8988T (cell line): ENCODE results near the gene RNF169.
"Not testable (repeated sequence)": the region's sequence is repeated elsewhere in the genome, so short reads cannot be mapped to it uniquely, and the experiment has no call there.

Source experiments
- DNase-seq: peaks from one replicate; pipeline ENCODE4 v3.0.0; 2011

The RNF169 gene

DNA sequence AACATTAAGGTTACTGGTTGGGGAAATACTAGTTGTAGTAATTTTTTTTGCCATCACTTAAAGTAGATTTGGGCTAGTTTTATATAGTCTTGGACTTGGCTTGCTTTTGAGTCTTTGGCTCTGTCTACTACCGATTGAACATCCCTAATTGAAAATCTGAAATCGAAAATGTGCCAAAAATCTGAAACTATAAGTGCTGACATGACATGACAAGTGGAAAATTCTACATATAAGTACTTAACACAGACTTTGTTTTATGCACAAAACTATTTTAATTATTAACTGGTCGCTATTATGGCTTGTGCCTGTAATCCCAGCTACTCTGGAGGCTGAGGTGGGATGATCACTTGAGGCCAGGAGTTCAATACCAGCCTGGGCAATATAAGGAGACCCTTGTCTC lies 22.5 kb downstream of the RNF169 start:
- no peak for DNase-seq

GRCh38 chr11:74773476-74773875 lies 24.8 kb downstream of the RNF169 start:
- DNase-seq, result no peak

DNA sequence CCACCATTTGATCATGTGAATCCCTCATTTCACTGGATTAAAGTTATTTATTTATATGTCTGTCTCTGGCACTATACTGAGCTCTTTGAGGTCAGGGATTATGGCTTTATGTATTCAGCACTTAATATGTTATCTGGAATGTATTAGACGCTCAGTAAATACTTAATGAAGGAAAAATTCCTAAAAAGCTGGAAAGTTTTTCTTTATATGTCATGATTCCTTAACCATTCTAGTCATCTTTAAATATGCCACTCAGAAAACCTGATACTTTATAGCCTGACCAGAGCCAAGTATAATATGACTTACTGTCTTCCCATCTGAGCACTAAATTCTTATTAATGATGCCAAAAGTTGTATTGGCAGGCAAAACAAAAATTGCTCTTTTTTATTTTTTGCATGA lies 27.1 kb downstream of the RNF169 start:
- no peak for DNase-seq

DNA sequence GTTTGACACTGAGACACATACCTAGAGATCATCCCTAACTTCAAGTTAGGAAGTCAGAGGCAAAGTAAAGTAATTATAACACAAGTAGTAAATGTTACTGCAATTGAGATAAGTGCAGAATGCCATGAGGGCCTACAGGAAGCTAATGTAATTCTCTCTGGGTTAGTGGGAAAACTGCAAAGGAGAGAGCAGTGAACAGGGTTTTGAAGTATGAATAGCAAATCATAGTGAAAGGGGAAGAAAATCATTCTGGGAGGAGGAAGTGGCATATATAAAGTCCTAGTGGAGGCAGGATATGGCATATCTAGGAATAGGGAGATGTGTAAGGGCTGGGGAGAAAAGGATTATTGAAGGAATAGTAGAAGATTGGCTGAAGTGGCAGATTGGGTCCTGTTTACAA lies 27.9 kb downstream of the RNF169 start:
- DNase-seq, result no peak

GRCh38 chr11:74777038-74777437 lies 28.4 kb downstream of the RNF169 start:
- no peak for DNase-seq

DNA sequence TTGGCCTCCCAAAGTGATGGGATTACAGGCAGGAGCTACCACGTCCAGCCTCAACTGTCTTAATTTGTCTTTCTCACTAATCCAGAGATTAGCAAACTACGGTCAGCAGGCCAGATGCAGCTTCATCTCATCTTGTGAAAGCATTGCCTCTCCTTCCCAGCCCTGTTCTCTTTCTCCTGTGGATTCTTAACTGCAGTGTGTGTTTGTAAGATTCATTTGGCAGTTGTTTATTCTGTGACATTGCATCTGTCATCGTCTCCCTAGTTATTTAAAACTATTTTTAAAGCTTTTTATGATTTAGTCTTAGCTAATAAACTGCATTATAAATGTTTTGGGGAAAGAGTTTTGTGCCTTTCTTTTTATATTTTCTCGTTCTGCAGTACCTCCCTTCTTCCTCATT lies 29.2 kb downstream of the RNF169 start:
- DNase-seq, result no peak

GRCh38 chr11:74778581-74778980 lies 29.9 kb downstream of the RNF169 start:
- DNase-seq, result no peak

DNA sequence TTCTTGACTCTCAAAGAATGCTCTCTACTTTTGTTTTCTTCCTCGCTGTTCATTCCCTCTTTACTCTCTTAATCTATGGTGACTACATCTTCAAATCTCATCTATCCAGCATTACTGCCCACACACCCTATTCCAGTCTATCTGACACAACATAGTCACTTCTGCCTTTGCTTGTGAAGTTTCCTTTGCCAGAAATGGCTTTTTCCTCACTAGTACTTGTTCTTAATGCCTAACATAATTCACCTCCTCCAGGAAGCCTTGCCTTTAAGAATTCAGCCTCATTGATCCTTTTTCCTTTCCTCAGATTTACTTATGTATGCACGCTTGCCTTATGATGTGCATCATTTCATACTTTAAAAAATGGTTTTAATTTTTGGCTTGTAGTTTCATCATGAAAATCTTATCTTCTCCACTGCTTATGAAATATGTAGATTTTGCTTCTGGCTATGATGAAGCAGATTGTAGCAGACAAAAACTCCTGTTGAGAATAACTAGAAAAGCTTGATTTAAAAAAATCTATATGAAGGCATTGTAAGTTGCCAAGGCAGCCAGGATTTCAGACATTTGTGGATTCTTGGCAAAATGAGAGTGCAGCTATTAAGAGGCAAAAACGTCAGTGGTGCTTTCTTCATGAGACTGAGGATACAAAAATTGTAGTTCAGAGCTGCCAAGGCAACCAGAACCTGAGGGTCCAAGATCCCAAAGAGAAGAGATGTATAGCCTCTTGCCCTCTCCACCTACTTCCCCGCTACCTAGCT lies 31.8 kb downstream of the RNF169 start:
- no peak for DNase-seq

- no peak for DNase-seq
These were observed 34.7 kb downstream of the RNF169 start for GRCh38 chr11:74783241-74783871.

- no peak for DNase-seq
These were observed 35.6 kb downstream of the RNF169 start for GRCh38 chr11:74784234-74784633.

DNA sequence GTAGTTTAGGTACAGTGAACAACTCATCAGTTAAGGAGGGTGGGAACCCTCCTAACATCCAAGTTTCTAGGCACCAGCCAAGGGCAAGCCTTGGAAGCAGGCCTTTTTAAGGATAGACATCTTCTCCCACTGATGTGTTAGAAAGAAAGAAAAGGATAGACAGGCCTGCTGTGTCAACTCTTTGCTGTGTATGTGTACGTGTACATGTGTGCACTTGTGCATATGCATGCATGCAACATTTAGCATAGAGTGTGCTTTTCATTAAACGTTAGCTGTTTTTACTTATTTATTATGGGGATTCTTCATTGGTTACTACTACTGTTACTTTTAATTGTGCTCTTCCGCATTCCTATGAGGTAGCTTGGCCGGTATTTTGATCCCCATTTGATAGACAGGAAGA lies 36.1 kb downstream of the RNF169 start:
- DNase-seq, result no peak

DNA sequence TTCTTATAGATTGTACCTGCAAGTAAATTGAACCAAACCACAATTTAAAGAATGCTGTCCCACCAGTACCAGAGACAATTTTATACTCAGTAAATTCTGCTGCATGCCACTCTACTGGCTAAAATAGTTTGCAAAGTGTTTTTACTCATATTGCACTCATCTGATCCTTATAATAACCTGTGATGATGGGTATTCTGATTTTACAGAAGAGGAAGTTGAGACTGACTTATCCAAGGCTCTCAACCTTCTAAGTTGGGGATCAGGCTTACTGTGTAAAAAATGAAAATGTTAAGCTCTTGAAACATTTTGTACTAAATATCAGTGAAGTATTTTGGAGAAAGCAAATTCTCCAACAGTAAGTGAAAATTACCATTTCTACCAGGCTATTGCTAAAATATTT lies 37.9 kb downstream of the RNF169 start:
- no peak for DNase-seq

DNA sequence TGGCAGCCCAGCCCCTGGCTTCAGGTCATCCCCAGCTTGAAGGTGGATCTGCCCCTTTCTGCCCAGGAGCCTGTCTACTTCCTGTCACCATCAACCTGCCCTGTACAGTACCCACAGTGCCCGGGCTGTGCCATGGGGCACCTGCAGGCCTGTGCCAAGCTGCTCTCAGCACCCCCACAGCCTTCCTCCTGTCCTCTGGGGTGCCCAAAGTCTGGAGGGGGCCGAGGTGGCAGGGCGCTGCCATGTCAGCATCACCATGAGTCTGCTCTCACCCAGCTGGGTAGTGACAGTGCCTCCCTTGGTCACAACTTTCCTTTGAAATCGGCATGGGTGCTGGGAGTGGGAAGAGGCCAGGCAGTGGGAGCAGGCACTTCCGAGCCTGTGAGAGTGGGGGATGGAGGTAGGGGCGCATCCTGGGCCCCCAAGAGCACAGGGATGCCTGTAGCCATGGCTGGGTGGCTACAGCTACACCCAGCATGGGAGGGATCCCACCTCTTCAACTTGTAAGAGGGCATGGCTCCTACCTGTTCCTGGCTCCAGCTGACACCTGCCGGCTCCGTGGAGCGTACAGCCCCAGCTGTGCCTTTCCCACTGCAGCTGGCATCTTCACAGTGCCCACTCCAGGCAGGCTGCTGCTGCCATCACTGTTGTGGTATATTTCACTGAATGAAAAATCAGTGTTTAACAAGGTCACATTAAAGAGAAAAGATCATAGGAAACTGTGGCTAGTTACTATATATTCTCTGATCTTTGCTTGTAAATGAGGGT lies 42.9 kb downstream of the RNF169 start:
- no peak for DNase-seq

- no peak for DNase-seq
These were observed 57.6 kb downstream of the RNF169 start for GRCh38 chr11:74806267-74806666.

DNA sequence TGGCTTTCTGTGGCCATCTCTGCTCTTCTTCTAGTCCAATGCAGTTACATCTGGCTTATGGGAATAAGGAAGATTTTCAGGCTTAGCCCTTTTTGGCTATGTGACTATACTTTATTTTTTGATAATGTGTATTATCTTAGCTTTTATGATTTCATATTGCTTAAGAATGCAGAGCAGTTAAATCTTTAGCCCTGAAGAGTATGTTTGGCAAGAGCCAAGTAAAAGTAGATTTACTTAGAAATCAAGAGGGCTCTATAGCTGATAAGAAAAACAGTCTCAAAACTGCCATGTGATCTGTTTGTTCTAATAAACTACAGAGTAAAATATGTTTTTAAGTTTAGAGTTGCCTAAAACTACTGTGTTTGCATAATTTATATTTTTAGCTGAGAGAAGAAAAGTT lies 61.2 kb downstream of the RNF169 start:
- no peak for DNase-seq

- no peak for DNase-seq
These were observed 67.3 kb downstream of the RNF169 start for GRCh38 chr11:74815966-74816365.

DNA sequence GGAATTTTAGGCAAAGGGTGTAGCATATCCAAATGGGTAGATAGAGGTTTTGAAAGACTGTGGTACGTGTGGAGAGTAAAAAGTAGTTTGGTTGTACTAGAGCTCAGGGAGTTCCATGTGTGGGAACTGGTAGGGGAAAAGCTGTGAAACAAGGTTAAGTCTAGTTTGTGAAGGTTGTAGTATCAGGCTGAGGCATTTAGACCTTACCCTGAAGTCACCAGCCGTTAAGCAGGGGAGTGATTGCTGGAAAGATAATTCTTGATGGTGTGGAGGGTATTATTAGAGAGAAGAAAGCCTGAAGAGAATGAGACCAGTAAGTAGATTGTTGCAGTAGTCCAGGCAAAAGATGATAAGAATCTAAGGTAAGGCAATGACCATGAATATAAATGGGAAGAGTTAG lies 68.0 kb downstream of the RNF169 start:
- no peak for DNase-seq

GRCh38 chr11:74818283-74818946 lies 69.8 kb downstream of the RNF169 start:
- DNase-seq, result no peak

DNA sequence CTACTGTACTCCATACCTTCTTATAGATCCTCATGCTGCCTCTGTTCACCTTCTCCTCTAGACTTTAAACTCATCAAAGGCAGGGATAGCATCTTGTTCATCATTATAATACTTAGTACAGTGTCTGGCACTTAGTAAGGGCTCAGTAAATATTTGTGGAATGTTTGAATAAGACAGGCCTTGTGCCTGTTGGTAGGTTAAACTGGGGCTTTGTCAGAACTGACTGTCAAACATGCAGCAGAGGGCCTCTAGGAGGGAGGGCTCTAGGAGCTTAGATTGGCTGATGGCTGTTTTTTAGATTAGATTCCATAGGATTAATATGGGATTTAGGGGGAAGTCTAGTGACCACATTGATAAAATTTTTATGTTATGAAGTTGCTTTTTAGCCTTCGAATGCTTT lies 70.8 kb downstream of the RNF169 start:
- DNase-seq, result no peak

- DNase-seq, result no peak
These were observed 72.1 kb downstream of the RNF169 start for GRCh38 chr11:74820763-74821162.

GRCh38 chr11:74822170-74822569 lies 73.5 kb downstream of the RNF169 start:
- DNase-seq, result no peak

GRCh38 chr11:74824285-74824982 lies 75.8 kb downstream of the RNF169 start:
- DNase-seq, result no peak

DNA sequence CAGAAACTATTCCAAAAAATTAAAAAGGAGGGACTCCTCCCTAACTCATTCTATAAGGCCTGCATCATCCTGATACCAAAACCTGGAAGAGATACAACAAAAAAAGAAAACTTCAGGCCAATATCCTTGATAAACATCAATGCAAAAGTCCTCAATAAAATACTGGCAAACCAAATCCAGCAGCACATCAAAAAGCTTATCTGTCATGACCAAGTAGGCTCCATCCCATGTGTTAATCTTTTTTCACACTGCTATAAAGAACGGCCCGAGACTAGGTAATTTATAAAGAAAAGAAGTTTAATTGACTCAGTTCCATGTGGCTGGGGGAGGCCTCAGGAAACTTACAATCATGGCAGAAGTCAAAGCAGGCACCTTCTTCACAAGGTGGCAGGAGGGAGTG lies 76.9 kb downstream of the RNF169 start:
- DNase-seq, result not testable (repeated sequence)
